Measurements from ENCODE around the gene STING1. TPM values are rescaled to one million over a fixed set of nuclear protein-coding genes. Genes with fewer than 3 reads are reported as not detected.

The STING1 gene
- total and polyA plus RNA-seq, 3 donors from 2014 or later: 14.2 to 22.4 (median 18.6) TPM

GRCh38 chr5:139501381-139501780 is 18.8 kb upstream of the STING1 start:
- Histone ChIP-seq H3K36me3 (ENCODE audit: low read depth, missing control alignments) (no peaks in the 10 kb centered on the region), H3K27me3 (no peaks in the 10 kb centered on the region), H3K4me1 (no peaks in the 10 kb centered on the region), H3K9me3 (no peaks in the 10 kb centered on the region), H3K27ac (no peak overlapping the region), H3K4me3 (no peak overlapping the region)
- intact Hi-C loops (cut with DNase I; ENCODE audit: low total_unique reads): no loop called here
- no peak for DNase-seq
- WGBS, 2 donors: 92 to 94% methylated on average over 4 of the region's 4 CpGs
- TF ChIP-seq POLR2A (IDR thresholded peaks at IDR 0.05): no peak
- TF ChIP-seq CTCF (IDR thresholded peaks at IDR 0.05): no peak

- intact Hi-C loops (cut with DNase I; ENCODE audit: low total_unique reads): no loop called here
- Histone ChIP-seq H3K4me1 (no peaks in the 10 kb centered on the region), H3K4me3 (no peak overlapping the region), H3K27me3 (no peaks in the 10 kb centered on the region), H3K27ac (no peak overlapping the region), H3K36me3 (ENCODE audit: low read depth, missing control alignments) (no peaks in the 10 kb centered on the region), H3K9me3 (no peaks in the 10 kb centered on the region)
- whole genome bisulfite sequencing, 2 donors: 79 to 90% methylated on average over 3 of the region's 3 CpGs
- DNase-seq: no peak
- TF ChIP-seq POLR2A (IDR thresholded peaks at IDR 0.05) (no peak), CTCF (IDR thresholded peaks at IDR 0.05) (no peak)
These were observed 13.3 kb upstream of the STING1 start for GRCh38 chr5:139495638-139496435.

DNA sequence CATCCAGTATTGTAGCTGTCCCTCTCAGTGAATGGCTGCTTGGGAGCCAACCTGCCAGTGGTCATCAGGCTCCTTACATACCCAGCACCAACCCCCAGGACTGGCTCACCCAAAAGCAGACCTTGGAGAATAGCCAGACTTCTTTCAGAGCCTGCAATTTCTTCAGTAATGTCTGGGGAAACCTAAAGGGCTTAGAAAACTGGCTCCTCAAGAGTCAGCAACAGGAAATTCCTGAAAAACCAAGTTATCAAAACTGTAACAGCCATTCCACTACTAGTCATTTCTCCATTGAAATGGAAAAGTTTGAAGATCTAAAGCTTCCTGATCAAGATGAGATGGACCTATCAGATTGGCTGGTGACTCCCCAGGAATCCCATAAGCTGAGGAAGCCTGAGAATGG is 12.3 kb upstream of the STING1 start:
- TF ChIP-seq POLR2A (IDR thresholded peaks at IDR 0.05) (no peak), CTCF (IDR thresholded peaks at IDR 0.05) (no peak)
- no peak overlapping the region for H3K27ac ChIP-seq
- intact Hi-C loops (cut with DNase I; ENCODE audit: low total_unique reads): no loop called here

GRCh38 chr5:139494256-139494655 is 11.7 kb upstream of the STING1 start:
- WGBS, 2 donors: 96% methylated on average over 3 of the region's 3 CpGs
- TF ChIP-seq POLR2A (IDR thresholded peaks at IDR 0.05) (no peak), CTCF (IDR thresholded peaks at IDR 0.05) (no peak)

More for the DNA sequence above, 12.3 kb upstream of the STING1 start:
- no peaks in the 10 kb centered on the region for H3K36me3 ChIP-seq (ENCODE audit: low read depth, missing control alignments)
- H3K4me3 ChIP-seq: no peak overlapping the region
- no peaks in the 10 kb centered on the region for H3K9me3 ChIP-seq
- H3K27me3 ChIP-seq: no peaks in the 10 kb centered on the region
- no peak for DNase-seq
- H3K4me1 ChIP-seq: no peaks in the 10 kb centered on the region

GRCh38 chr5:139492700-139493192 is 10.2 kb upstream of the STING1 start:
- intact Hi-C loops (cut with DNase I; ENCODE audit: low total_unique reads): no loop called here
- TF ChIP-seq POLR2A (IDR thresholded peaks at IDR 0.05) (no peak), CTCF (IDR thresholded peaks at IDR 0.05) (no peak)
- H3K4me1 ChIP-seq: no peaks in the 10 kb centered on the region
- no peaks in the 10 kb centered on the region for H3K27me3 ChIP-seq
- no peak overlapping the region for H3K4me3 ChIP-seq
- no peaks in the 10 kb centered on the region for H3K9me3 ChIP-seq
- DNase-seq: no peak
- H3K27ac ChIP-seq: peak overlapping the region in 1 of 2 donors; percentile 25
- 40% methylated on average over 6 of the region's 6 CpGs for WGBS, 2 donors
- no peaks in the 10 kb centered on the region for H3K36me3 ChIP-seq (ENCODE audit: low read depth, missing control alignments)

More at GRCh38 chr5:139494256-139494655, 11.7 kb upstream of the STING1 start:
- Histone ChIP-seq H3K27me3 (no peaks in the 10 kb centered on the region), H3K36me3 (ENCODE audit: low read depth, missing control alignments) (no peaks in the 10 kb centered on the region), H3K9me3 (no peaks in the 10 kb centered on the region), H3K4me1 (no peaks in the 10 kb centered on the region), H3K4me3 (no peak overlapping the region), H3K27ac (no peak overlapping the region)
- no peak for DNase-seq
- intact Hi-C loops (cut with DNase I; ENCODE audit: low total_unique reads): no loop called here

Measured in testis (tissue), 3 donors.